Amniotic epithelial cell (primary cell): ENCODE measurements around the gene SLC34A1.

Experiments
- DNase-seq: peaks from one replicate; pipeline ENCODE4 v3.0.0-alpha.2; 2010; ENCODE audit warnings: low read depth

SLC34A1 gene

DNA sequence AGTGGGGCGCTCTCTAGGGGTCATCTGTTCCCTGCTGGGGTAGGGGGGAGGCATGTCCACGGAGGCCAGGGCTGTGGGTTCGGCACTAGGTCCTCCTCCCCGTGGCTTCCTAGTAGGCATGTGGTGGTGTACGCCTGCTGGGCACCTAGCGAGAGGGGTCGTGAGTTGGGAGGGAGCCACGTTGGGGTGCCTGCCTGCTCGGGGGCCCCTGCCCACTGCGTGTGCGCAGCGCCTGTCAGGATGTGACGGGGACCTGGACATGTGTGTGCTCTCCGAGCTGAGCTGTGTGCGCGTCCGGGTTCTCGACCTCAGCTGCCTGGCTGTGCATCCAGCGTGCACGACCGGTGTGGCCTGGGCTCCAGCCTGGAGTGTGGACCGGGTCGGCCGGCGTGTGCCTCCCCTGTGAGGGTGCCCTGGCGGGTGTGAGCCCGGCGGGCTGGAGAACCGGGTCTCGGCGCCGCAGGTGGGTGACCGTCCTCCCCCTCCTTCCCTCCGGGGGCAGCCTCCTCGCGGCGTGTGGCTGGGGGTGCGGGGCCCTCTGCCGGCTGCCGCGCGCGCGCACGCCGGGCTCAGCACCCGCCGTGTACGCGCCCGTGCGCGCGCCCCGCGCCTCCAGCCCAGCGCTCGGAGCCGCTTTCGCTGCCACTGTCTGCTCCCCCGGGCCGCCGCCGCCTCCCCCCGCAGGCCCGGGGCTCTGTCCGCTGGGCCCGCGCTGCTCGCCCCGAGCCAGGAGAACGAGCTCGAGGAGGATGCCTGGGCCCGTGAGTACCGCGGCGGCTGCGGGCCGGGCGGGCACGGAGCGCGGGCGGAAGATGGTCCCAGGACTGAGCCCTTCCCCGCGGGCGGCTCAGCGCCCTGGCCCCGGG lies 62.2 kb downstream of the SLC34A1 start, which contains the start of gene PRR7:
PRR7 (plus strand) TSS at position 615 of the 866 bp plus-strand sequence. CDS start 8,254 bp downstream, outside the sequence.
- peak; percentile 62 for DNase-seq

DNA sequence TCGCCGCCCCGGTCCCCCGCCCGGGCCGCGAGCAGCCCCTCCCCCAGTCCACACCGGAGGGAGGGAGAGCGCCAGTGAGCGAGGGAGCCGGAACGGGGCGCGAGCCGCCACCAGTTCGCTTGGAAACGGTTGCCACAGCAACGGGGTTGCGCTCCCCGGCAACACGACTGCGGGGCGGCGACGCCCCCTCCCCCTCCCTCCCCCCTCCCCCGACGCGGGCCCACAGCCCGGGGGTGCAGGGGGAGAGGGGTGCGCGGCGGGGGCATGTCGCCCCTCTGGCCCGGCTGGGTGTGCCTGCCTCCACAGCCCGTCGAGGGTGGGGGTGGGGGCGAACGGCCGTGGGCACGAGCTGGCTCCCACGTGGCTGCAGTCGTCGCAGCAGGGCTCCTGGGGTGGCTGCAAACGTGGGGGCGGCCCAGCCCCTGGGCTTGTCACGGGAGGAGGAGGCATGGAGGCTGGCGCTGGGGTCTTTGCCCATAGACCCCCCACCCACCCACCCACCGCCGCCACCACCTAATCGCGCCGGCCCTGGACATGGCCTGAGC lies 62.9 kb downstream of the SLC34A1 start:
- peak; percentile 36 for DNase-seq

DNA sequence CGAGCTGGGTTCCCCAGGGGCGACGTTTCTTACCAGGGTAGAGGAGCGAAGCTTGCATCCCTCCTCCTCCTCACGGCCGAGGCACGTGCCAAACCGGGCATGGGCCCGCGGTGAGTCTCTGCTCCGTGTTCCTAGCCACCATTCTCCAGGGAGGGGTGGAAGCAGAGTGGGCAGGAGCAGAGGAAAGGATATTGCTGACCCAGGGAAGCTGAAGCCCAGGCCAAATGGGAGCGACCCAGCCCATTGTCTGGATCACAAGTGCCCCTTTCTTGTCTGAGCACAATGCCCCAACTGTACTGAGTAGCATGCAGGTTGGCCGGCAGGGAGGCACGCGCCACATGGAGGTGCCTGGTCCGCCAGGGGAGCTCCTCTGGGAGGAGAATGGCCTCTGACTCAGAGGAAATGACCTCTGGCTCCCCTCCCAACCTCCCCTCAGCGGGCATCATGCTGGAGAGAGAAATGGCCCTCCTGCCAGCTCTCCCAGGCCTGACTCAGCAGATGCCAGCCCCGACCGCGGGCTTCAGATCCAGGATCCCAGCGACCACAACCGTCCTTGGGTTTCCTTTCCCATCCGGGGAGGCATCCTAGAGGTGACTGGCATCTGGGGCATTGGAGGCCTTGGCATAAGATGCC lies 63.5 kb downstream of the SLC34A1 start:
- DNase-seq, result peak; percentile 88
